ENCODE measurements around the gene SLC25A25. TPM values are rescaled to one million over a fixed set of nuclear protein-coding genes. Genes with fewer than 3 reads are reported as not detected.

The SLC25A25 gene
- total RNA-seq, 1 experiment from 2014 or later, result 15.5 TPM

DNA sequence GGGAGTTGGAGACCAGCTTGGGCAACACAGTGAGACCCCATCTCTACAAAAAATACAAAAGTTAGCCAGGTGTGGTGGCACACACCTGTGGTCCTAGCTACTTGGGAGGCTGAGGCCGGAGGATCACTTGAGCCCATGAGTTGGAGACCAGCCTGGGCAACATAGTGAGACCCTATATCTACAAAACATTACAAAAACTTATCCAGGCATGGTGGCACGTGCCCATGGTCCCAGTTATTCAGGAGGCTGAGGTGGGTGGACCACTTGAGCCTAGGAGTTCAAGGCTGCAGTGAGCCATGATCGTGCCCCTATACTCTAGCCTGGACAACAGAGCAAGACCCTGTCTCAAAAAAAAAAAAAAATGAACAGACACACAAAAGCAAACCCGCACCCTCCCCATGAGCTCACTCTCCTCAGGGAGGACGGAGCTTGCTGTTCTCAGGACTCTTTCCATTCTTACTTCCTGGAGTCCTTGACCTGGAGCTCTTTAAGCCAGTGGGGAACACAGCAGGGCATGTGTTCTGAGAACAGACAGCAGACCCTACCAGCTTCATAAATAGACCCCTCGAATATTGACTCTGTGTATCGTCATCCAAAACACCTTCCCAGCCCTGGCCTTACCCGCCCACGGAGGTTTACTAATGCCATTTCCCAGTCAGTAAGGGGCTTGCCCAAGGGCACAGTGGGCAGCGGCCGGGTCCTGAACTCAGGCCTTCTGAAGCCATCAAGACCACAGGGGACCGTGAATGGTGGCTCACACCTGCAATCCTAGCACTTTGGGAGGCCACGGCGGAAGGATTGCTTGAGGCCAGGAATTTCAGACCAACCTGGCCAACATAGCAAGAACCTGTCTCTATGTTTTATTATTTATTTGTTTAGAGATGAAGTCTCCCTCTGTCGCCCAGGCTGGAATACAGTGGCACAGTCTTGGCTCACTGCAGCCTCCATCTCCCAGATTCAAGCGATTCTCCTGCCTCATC lies 48.4 kb downstream of the SLC25A25 start:
- Mint-ChIP-seq H3K36me3 (ENCODE audit: insufficient read depth, unreplicated experiment) (peaks cover 24% of the 10 kb centered on the region), H3K27me3 (ENCODE audit: insufficient read depth, unreplicated experiment) (no peaks in the 10 kb centered on the region), H3K27ac (ENCODE audit: low read depth, unreplicated experiment) (no peak overlapping the region), H3K4me3 (ENCODE audit: unreplicated experiment) (no peak overlapping the region), H3K9me3 (ENCODE audit: unreplicated experiment) (no peaks in the 10 kb centered on the region), H3K4me1 (ENCODE audit: insufficient read depth, unreplicated experiment) (no peaks in the 10 kb centered on the region)
- intact Hi-C loops (cut with micrococcal nuclease), result loop anchor here (1.0 kb wide), 1 partner anchor 173 kb away; no protein-coding TSS in a partner anchor
- TF ChIP-seq, protein P1, sequence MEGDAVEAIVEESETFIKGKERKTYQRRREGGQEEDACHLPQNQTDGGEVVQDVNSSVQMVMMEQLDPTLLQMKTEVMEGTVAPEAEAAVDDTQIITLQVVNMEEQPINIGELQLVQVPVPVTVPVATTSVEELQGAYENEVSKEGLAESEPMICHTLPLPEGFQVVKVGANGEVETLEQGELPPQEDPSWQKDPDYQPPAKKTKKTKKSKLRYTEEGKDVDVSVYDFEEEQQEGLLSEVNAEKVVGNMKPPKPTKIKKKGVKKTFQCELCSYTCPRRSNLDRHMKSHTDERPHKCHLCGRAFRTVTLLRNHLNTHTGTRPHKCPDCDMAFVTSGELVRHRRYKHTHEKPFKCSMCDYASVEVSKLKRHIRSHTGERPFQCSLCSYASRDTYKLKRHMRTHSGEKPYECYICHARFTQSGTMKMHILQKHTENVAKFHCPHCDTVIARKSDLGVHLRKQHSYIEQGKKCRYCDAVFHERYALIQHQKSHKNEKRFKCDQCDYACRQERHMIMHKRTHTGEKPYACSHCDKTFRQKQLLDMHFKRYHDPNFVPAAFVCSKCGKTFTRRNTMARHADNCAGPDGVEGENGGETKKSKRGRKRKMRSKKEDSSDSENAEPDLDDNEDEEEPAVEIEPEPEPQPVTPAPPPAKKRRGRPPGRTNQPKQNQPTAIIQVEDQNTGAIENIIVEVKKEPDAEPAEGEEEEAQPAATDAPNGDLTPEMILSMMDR (IDR thresholded peaks at IDR 0.05; ENCODE audit: unreplicated experiment), result no peak
- DNase-seq (ENCODE audit: unreplicated experiment), result no peak
- ChIA-PET POLR2A (interaction anchor here (0.6 to 1.2 kb wide), 2 partner anchors 18 kb away, joined by 3 to 9 read pairs; no protein-coding TSS in a partner anchor), CTCF (interaction anchor here (0.5 to 4.8 kb wide), 13 partner anchors 10 to 288 kb away, joined by 3 to 62 read pairs (median 13); no protein-coding TSS in a partner anchor)
- BruUV-seq (replicated peaks), result no TSS peak

DNA sequence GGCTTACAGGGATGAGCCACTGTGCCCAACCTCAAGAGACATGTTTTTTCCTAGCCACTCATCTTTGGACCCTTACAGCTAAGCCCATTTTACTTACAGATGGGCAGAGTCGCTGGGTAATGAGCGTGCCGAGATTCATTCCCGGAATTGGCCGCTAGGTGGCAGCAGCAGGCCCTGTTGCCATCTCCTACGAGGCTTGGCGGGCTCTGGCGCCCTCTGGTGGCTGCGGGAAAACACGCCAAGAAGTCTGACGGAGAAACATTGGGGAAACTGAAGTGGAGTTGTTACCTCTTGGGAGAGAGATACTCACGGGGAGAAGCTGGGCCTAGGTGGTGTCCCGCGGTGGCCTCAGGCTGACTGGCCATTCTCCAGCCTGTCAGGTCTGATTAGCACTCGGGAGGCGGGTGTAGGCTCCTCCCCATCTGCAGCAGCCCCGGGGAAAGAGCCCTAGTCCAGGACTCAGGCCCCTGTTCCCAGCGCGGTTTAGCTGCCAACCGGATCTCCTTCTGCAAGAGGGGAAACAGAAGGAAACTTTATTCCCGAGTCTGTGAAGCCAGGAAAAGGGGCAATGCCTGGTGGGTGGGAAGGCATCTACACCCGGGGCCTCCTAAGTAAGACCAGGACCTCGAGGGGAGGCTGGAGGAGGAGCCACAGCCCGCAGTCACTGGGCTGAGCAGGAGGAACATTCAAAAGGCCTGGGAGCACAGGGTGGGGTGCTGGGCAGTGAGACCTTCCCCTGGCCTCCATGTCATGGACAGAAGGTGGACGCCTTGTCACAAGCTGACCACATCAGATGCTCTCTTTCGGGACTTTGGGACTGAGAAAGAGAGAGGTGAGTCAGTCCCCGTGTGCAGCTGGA lies 49.8 kb downstream of the SLC25A25 start:
- TF ChIP-seq, protein P1 (IDR thresholded peaks at IDR 0.05; ENCODE audit: unreplicated experiment), result peak; percentile 100
- BruUV-seq (replicated peaks), result no TSS peak
- Mint-ChIP-seq H3K4me1 (ENCODE audit: insufficient read depth, unreplicated experiment) (no peaks in the 10 kb centered on the region), H3K27ac (ENCODE audit: low read depth, unreplicated experiment) (no peak overlapping the region), H3K4me3 (ENCODE audit: unreplicated experiment) (no peak overlapping the region), H3K27me3 (ENCODE audit: insufficient read depth, unreplicated experiment) (no peaks in the 10 kb centered on the region), H3K9me3 (ENCODE audit: unreplicated experiment) (no peaks in the 10 kb centered on the region), H3K36me3 (ENCODE audit: insufficient read depth, unreplicated experiment) (peaks cover 22% of the 10 kb centered on the region)
- intact Hi-C loops (cut with micrococcal nuclease), result loop anchor here (1.0 kb wide), 1 partner anchor 175 kb away; no protein-coding TSS in a partner anchor
- ChIA-PET CTCF (interaction anchor here (0.6 to 4.8 kb wide), 35 partner anchors 8 to 1177 kb away, joined by 3 to 62 read pairs (median 5); partner anchors contain the start of gene ST6GALNAC4), POLR2A (interaction anchor here (0.7 to 1.4 kb wide), 4 partner anchors 9 to 29 kb away, joined by 3 to 9 read pairs (median 5); no protein-coding TSS in a partner anchor)
- DNase-seq (ENCODE audit: unreplicated experiment), result peak; percentile 87

DNA sequence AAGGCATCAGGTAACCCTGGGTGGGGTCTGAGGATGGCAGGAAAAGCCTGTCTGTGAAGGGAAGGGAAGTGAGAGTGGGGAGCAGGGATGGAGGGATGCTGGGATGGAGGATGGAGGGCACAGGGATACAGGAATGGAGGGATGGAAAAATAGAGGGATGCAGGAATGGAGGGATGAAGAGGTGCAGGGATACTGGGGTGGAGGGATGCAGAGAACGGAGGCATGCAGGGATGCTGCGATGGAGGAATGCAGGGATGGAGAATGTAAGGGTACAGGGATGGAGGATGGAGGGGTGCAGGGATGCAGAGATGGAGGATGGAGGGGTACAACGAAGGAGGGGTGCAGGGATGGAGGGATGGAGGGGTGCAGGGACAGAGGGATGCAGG lies 50.4 kb downstream of the SLC25A25 start:
- H3K4me1 Mint-ChIP-seq (ENCODE audit: insufficient read depth, unreplicated experiment), result no peaks in the 10 kb centered on the region
- DNase-seq (ENCODE audit: unreplicated experiment), result no peak
- no peaks in the 10 kb centered on the region for H3K27me3 Mint-ChIP-seq (ENCODE audit: insufficient read depth, unreplicated experiment)
- no TSS peak for BruUV-seq (replicated peaks)
- TF ChIP-seq, protein P1 (IDR thresholded peaks at IDR 0.05; ENCODE audit: unreplicated experiment), result no peak
- CTCF ChIA-PET, result interaction anchor here (0.7 to 4.8 kb wide), 20 partner anchors 8 to 1178 kb away, joined by 3 to 62 read pairs (median 9); no protein-coding TSS in a partner anchor
- POLR2A ChIA-PET, result interaction anchor here (1.4 kb wide), 1 partner anchor 8 kb away, joined by 5 read pairs; no protein-coding TSS in a partner anchor
- H3K36me3 Mint-ChIP-seq (ENCODE audit: insufficient read depth, unreplicated experiment), result peaks cover 28% of the 10 kb centered on the region
- H3K9me3 Mint-ChIP-seq (ENCODE audit: unreplicated experiment), result no peaks in the 10 kb centered on the region
- intact Hi-C loops (cut with micrococcal nuclease), result no loop called here
- H3K27ac Mint-ChIP-seq (ENCODE audit: low read depth, unreplicated experiment), result no peak overlapping the region
- no peak overlapping the region for H3K4me3 Mint-ChIP-seq (ENCODE audit: unreplicated experiment)
